Activated CD8-positive, alpha-beta memory T cell treated with anti-CD3 and anti-CD28 coated beads, Interleukin-2, amount 50 U/mL, for 24 hours (primary cell): ENCODE data around the gene MAP2K6.

Experiments used
- DNase-seq: peaks from one replicate; pipeline ENCODE4 v3.0.0-alpha.2; 2020; ENCODE audit errors: extremely low read depth

The MAP2K6 gene

GRCh38 chr17:69535016-69535570 lies 120.6 kb downstream of the MAP2K6 start:
- no peak for DNase-seq

- no peak for DNase-seq
Observed at GRCh38 chr17:69538795-69539194, 124.3 kb downstream of the MAP2K6 start.

- DNase-seq = no peak
Observed at GRCh38 chr17:69539274-69539673, 124.8 kb downstream of the MAP2K6 start.

- DNase-seq = no peak
Observed at GRCh38 chr17:69539781-69540319, 125.4 kb downstream of the MAP2K6 start.

- DNase-seq = no peak
Observed at GRCh38 chr17:69540356-69540755, 125.9 kb downstream of the MAP2K6 start.

GRCh38 chr17:69547230-69547629 lies 132.7 kb downstream of the MAP2K6 start:
- no peak for DNase-seq

- DNase-seq = no peak
Observed at GRCh38 chr17:69547947-69548346, 133.4 kb downstream of the MAP2K6 start.

- no peak for DNase-seq
Observed at GRCh38 chr17:69551212-69552010, 136.9 kb downstream of the MAP2K6 start.

GRCh38 chr17:69552986-69553667 lies 138.6 kb downstream of the MAP2K6 start:
- no peak for DNase-seq

- DNase-seq = no peak
Observed at GRCh38 chr17:69555056-69555455, 140.6 kb downstream of the MAP2K6 start.

GRCh38 chr17:69557339-69557738 lies 142.8 kb downstream of the MAP2K6 start:
- DNase-seq = no peak

- no peak for DNase-seq
Observed at GRCh38 chr17:69558796-69559195, 144.3 kb downstream of the MAP2K6 start.

GRCh38 chr17:69560987-69561441 lies 146.5 kb downstream of the MAP2K6 start:
- no peak for DNase-seq

- DNase-seq = no peak
Observed at GRCh38 chr17:69561462-69561861, 147.0 kb downstream of the MAP2K6 start.

GRCh38 chr17:69565447-69565846 lies 150.9 kb downstream of the MAP2K6 start:
- DNase-seq = no peak

- no peak for DNase-seq
Observed at GRCh38 chr17:69567130-69567529, 152.6 kb downstream of the MAP2K6 start.

- DNase-seq = no peak
Observed at GRCh38 chr17:69572747-69573146, 158.2 kb downstream of the MAP2K6 start.

GRCh38 chr17:69573396-69573795 lies 158.9 kb downstream of the MAP2K6 start:
- DNase-seq = no peak

- no peak for DNase-seq
Observed at GRCh38 chr17:69574257-69575197, 160.0 kb downstream of the MAP2K6 start.

GRCh38 chr17:69575346-69575761 lies 160.9 kb downstream of the MAP2K6 start:
- no peak for DNase-seq

- no peak for DNase-seq
Observed at GRCh38 chr17:69577098-69577497, 162.6 kb downstream of the MAP2K6 start.
